ENCODE data around the gene KMT2B.

Gene KMT2B

DNA sequence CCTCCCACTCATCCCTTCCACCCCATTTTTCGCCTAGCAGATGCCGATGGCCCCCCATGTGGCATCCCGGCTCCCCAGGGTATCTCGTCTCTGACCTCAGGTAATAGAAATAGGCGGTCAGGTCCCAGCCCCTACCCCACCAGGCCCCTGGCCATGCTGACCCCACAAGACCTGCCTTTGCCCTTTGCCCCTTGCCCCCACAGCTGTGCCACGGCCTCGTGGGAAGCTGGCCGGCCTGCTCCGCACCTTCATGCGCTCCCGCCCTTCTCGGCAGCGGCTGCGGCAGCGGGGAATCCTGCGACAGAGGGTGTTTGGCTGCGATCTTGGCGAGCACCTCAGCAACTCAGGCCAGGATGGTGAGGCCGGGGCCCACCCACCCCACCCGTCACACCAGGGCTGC is 62.9 kb downstream of the KMT2B start:
- DNase-seq (ENCODE audit: low read depth), result no peak

DNA sequence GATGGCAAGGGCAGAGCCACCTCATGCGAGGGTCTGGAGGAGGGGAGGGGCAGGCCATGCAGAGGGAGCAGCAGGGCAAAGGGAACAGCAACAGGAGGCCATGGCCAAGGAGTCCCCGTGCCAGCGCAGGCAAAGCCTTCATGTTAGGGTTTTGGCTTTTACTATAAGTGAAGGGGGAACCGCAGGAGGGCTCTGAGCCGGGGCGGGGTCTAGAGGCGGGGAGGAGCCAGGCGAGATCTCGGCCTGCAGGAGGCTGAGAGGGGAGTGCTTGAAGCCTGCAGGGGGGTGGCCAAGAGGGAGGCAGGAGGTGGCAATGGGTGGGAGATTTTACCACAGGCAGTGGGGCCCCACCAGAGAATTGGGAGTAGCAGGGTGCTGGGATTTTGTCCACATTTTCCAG is 63.8 kb downstream of the KMT2B start:
- no peak for DNase-seq (ENCODE audit: low read depth)

DNA sequence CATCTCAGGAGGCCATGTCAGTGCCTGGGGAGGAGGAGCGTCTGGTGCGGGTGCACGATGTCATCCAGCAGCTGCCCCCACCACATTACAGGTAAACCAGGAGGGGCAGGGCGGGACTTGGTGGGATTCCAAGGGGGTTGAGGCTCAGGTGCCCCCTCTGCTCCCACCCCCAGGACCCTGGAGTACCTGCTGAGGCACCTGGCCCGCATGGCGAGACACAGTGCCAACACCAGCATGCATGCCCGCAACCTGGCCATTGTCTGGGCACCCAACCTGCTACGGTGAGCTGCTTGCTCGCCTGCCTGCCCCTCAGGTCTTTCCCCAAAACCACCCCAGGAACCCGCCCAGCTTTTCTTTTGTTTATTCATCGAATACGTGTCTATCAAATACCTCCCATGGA is 64.8 kb downstream of the KMT2B start:
- no peak for DNase-seq (ENCODE audit: low read depth)

DNA sequence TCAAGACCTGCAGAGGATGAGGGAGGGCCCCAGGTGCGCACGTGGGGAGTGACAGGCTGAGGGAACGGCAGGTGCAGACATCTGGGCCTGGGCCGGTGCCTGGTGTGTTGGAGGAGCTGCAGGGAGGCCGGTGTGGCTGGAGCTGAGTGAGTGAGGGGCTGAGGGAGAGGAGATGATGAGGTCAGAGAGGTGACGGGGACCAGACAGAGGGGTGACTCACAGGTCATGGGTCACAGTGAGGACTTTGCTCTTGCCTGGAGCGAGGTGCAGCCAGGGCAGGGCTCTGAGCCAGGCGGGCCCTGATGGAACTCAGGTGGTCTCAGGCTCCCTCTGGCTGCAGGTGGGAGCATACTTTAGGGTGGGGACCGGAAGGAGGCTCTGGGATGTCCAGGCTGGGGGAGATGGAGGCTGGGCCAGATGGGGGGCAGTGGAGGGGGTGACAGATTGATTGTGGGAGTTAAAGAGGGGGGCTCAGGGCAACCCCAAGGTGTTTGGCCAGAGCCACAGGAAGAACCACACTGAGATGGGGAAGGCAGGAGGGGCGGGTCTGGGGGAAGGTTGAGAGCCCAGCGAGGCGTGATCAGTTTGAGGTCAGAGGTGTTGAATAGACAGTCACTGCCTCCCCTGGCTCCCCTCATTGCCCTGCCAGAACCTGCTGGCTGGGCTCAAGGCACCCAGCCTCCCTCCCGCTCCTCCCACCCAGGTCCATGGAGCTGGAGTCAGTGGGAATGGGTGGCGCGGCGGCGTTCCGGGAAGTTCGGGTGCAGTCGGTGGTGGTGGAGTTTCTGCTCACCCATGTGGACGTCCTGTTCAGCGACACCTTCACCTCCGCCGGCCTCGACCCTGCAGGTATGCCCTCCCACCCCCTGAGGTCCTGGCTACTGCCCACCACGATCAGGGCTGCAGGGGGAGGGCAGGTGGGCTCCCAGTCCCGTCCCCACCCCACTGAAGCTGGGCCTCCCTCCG is 65.9 kb downstream of the KMT2B start:
- no peak for DNase-seq (ENCODE audit: low read depth)

DNA sequence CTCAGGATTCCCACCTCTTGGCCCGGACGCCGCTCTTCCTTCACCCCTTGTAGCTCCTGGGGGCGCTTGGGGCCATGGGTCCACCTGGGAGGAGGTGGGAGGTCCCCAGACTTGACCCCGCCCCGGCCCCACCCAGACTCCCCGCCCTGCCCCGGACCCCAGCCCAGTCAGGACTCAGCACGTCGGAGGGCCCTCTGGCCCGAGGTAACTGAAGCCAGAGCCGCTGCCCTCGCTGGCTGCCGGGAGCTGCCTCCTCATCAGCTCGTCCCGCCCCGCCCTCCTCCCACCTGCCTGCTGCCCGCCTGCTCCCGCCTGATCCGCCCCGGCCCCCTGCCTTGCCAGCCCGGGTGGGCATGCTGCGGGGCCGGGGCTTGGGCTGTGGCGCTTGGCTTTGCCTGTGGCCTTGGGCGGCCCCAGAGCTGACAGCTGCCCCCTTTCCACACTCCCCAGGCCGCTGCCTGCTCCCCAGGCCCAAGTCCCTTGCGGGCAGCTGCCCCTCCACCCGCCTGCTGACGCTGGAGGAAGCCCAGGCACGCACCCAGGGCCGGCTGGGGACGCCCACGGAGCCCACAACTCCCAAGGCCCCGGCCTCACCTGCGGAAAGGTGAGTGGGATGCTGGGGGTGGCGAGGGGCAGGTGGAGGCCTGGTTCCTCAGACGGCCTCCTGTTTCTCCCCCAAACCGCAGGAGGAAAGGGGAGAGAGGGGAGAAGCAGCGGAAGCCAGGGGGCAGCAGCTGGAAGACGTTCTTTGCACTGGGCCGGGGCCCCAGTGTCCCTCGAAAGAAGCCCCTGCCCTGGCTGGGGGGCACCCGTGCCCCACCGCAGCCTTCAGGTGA is 66.9 kb downstream of the KMT2B start:
- no peak for DNase-seq (ENCODE audit: low read depth)

DNA sequence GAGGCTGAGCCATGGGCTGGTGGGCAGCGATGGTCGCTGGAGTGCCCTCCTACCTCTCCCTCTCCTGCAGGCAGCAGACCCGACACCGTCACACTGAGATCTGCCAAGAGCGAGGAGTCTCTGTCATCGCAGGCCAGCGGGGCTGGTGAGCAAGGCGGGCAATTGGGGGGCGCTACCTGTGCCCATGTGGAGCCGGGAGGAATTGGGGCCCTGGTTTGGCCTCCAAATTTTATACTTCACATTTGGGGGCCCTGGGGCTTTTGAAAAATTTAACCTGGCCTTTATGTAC is 67.5 kb downstream of the KMT2B start:
- DNase-seq (ENCODE audit: low read depth), result no peak

DNA sequence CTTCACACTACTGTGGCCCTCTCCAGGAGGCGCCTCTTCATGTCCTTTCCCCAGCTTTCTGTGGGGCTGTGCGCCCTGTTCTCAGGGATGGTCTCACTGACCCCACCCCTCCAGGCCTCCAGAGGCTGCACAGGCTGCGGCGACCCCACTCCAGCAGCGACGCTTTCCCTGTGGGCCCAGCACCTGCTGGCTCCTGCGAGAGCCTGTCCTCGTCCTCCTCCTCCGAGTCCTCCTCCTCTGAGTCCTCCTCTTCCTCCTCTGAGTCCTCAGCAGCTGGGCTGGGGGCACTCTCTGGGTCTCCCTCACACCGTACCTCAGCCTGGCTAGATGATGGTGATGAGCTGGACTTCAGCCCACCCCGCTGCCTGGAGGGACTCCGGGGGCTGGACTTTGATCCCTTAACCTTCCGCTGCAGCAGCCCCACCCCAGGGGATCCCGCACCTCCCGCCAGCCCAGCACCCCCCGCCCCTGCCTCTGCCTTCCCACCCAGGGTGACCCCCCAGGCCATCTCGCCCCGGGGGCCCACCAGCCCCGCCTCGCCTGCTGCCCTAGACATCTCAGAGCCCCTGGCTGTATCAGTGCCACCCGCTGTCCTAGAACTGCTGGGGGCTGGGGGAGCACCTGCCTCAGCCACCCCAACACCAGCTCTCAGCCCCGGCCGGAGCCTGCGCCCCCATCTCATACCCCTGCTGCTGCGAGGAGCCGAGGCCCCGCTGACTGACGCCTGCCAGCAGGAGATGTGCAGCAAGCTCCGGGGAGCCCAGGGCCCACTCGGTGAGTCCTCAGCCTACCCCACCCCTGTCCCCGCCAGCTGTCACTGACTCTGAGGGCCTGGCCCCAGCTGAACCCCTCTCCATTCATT is 68.7 kb downstream of the KMT2B start:
- DNase-seq (ENCODE audit: low read depth), result no peak

DNA sequence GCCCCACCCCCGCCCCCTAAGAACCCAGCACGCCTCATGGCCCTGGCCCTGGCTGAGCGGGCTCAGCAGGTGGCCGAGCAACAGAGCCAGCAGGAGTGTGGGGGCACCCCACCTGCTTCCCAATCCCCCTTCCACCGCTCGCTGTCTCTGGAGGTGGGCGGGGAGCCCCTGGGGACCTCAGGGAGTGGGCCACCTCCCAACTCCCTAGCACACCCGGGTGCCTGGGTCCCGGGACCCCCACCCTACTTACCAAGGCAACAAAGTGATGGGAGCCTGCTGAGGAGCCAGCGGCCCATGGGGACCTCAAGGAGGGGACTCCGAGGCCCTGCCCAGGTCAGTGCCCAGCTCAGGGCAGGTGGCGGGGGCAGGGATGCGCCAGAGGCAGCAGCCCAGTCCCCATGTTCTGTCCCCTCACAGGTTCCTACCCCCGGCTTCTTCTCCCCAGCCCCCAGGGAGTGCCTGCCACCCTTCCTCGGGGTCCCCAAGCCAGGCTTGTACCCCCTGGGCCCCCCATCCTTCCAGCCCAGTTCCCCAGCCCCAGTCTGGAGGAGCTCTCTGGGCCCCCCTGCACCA is 69.5 kb downstream of the KMT2B start:
- no peak for DNase-seq (ENCODE audit: low read depth)

Measured in fibroblast of gingiva (primary cell).